Activated T-cell treated with anti-CD3 and anti-CD28 coated beads, Interleukin-2, amount 50 U/mL, for 4 hours (primary cell): Measurements from ENCODE around the gene FAM174C. TPM values are rescaled to one million over a fixed set of nuclear protein-coding genes. Genes with fewer than 3 reads are reported as not detected.
A peak's percentile ranks its signal among the peaks of the same experiment; 100 is the strongest.

ENCODE experiments used
- ATAC-seq, 2 donors: fragments of 200-7000 bp; cut with Tn5 transposase; one replicate each; pipeline ENCODE4 v1.10.0; 2021
- DNase-seq: peaks from one replicate; pipeline ENCODE4 v3.0.0-alpha.2; 2020
- H3K27me3 Mint-ChIP-seq: one replicate; pipeline ENCODE4 v1.8.0; 2021; ENCODE audit warnings: low read depth, mixed read lengths
- H3K36me3 Mint-ChIP-seq: one replicate; pipeline ENCODE4 v1.8.0; 2022; ENCODE audit warnings: mixed read lengths; ENCODE audit not compliant: insufficient read depth
- H3K4me1 Mint-ChIP-seq: one replicate; pipeline ENCODE4 v1.8.0; 2021; ENCODE audit warnings: low read depth, mixed read lengths
- H3K4me3 Mint-ChIP-seq: one replicate; pipeline ENCODE4 v1.8.0; 2021; ENCODE audit warnings: mild to moderate bottlenecking, moderate library complexity, mixed read lengths
- H3K9me3 Mint-ChIP-seq: one replicate; pipeline ENCODE4 v1.8.0; 2021; ENCODE audit warnings: mixed read lengths
- total RNA-seq, 3 donors: library from RNA; stranded (reverse); gene quantifications; one replicate each; pipeline ENCODE4 v1.2.1, GENCODE V29; 2021

Gene FAM174C
- total RNA-seq, 3 donors from 2014 or later: 189 to 199 (median 194) TPM

- H3K36me3 Mint-ChIP-seq: peaks cover 28% of the 10 kb centered on the region
- peaks cover 64% of the 10 kb centered on the region for H3K4me1 Mint-ChIP-seq
- ATAC-seq (no peak), DNase-seq (no peak)
- peak overlapping the region; percentile 71 for H3K4me3 Mint-ChIP-seq
- H3K9me3 Mint-ChIP-seq: no peaks in the 10 kb centered on the region
- H3K27me3 Mint-ChIP-seq: no peaks in the 10 kb centered on the region
These were observed 6.9 kb upstream of the FAM174C start for GRCh38 chr19:1268226-1269064.

- ATAC-seq (peak; percentile 75 to 79), DNase-seq (peak; percentile 99)
- peak within 1 kb of the TSS; percentile 92 for H3K4me3 Mint-ChIP-seq
- H3K9me3 Mint-ChIP-seq: no peaks in the 10 kb centered on the region
- H3K4me1 Mint-ChIP-seq: peaks cover 71% of the 10 kb centered on the region
- peaks cover 34% of the 10 kb centered on the region for H3K36me3 Mint-ChIP-seq
- no peaks in the 10 kb centered on the region for H3K27me3 Mint-ChIP-seq
These were observed 6.3 kb upstream of the FAM174C start, which contains the start of gene CIRBP for GRCh38 chr19:1269065-1269477. Gene CIRBP (plus strand): TSS chr19:1269332. CDS start chr19:1270934, 1,602 bp downstream.

- DNase-seq: peak; percentile 84
- no peaks in the 10 kb centered on the region for H3K27me3 Mint-ChIP-seq
- peaks cover 70% of the 10 kb centered on the region for H3K4me1 Mint-ChIP-seq
- peaks cover 35% of the 10 kb centered on the region for H3K36me3 Mint-ChIP-seq
- ATAC-seq: peak; percentile 47 to 50
- H3K9me3 Mint-ChIP-seq: no peaks in the 10 kb centered on the region
- H3K4me3 Mint-ChIP-seq: peak overlapping the region; percentile 92
These were observed 5.7 kb upstream of the FAM174C start for GRCh38 chr19:1269478-1270212.

- Mint-ChIP-seq H3K36me3 (peaks cover 35% of the 10 kb centered on the region), H3K27me3 (no peaks in the 10 kb centered on the region), H3K4me3 (peak overlapping the region; percentile 92), H3K9me3 (no peaks in the 10 kb centered on the region), H3K4me1 (peaks cover 65% of the 10 kb centered on the region)
- no peak for DNase-seq
- no peak for ATAC-seq
These were observed 5.0 kb upstream of the FAM174C start for GRCh38 chr19:1270213-1270853.

- Mint-ChIP-seq H3K36me3 (peaks cover 35% of the 10 kb centered on the region), H3K4me1 (peaks cover 61% of the 10 kb centered on the region), H3K4me3 (peak overlapping the region; percentile 92), H3K9me3 (no peaks in the 10 kb centered on the region), H3K27me3 (no peaks in the 10 kb centered on the region)
- no peak for ATAC-seq
- no peak for DNase-seq
These were observed 4.3 kb upstream of the FAM174C start for GRCh38 chr19:1270854-1271527.

GRCh38 chr19:1271528-1272422, 3.6 kb upstream of the FAM174C start:
- H3K4me3 Mint-ChIP-seq: peak overlapping the region; percentile 92
- ATAC-seq (no peak), DNase-seq (no peak)
- no peaks in the 10 kb centered on the region for H3K9me3 Mint-ChIP-seq
- peaks cover 63% of the 10 kb centered on the region for H3K4me1 Mint-ChIP-seq
- no peaks in the 10 kb centered on the region for H3K27me3 Mint-ChIP-seq
- peaks cover 36% of the 10 kb centered on the region for H3K36me3 Mint-ChIP-seq

GRCh38 chr19:1272423-1273262, 2.7 kb upstream of the FAM174C start:
- no peaks in the 10 kb centered on the region for H3K27me3 Mint-ChIP-seq

GRCh38 chr19:1273263-1274041, 1.9 kb upstream of the FAM174C start:
- no peaks in the 10 kb centered on the region for H3K27me3 Mint-ChIP-seq
- no peaks in the 10 kb centered on the region for H3K9me3 Mint-ChIP-seq
- peak overlapping the region; percentile 61 for H3K4me3 Mint-ChIP-seq
- DNase-seq (no peak), ATAC-seq (no peak)
- H3K4me1 Mint-ChIP-seq: peaks cover 55% of the 10 kb centered on the region
- H3K36me3 Mint-ChIP-seq: peaks cover 38% of the 10 kb centered on the region

More at GRCh38 chr19:1272423-1273262, 2.7 kb upstream of the FAM174C start:
- peaks cover 59% of the 10 kb centered on the region for H3K4me1 Mint-ChIP-seq
- peaks cover 38% of the 10 kb centered on the region for H3K36me3 Mint-ChIP-seq
- peak overlapping the region; percentile 43 for H3K4me3 Mint-ChIP-seq
- DNase-seq: no peak
- H3K9me3 Mint-ChIP-seq: no peaks in the 10 kb centered on the region
- no peak for ATAC-seq

- no peak for ATAC-seq
- Mint-ChIP-seq H3K4me1 (peaks cover 49% of the 10 kb centered on the region), H3K27me3 (no peaks in the 10 kb centered on the region), H3K9me3 (no peaks in the 10 kb centered on the region), H3K36me3 (peaks cover 38% of the 10 kb centered on the region), H3K4me3 (peak overlapping the region; percentile 78)
- DNase-seq: no peak
These were observed 1.1 kb upstream of the FAM174C start for GRCh38 chr19:1274081-1274851.

- H3K4me3 Mint-ChIP-seq: peak overlapping the region; percentile 78
- peaks cover 42% of the 10 kb centered on the region for H3K36me3 Mint-ChIP-seq
- ATAC-seq (no peak), DNase-seq (no peak)
- H3K27me3 Mint-ChIP-seq: no peaks in the 10 kb centered on the region
- H3K4me1 Mint-ChIP-seq: peaks cover 52% of the 10 kb centered on the region
- H3K9me3 Mint-ChIP-seq: no peaks in the 10 kb centered on the region
These were observed 474 bp upstream of the FAM174C start for GRCh38 chr19:1274852-1275259.

GRCh38 chr19:1275976-1276627, 772 bp downstream of the FAM174C start:
- H3K4me1 Mint-ChIP-seq: peaks cover 42% of the 10 kb centered on the region
- DNase-seq: no peak
- H3K27me3 Mint-ChIP-seq: no peaks in the 10 kb centered on the region

More at GRCh38 chr19:1275976-1276627, 772 bp downstream of the FAM174C start:
- Mint-ChIP-seq H3K4me3 (peak overlapping the region; percentile 89), H3K9me3 (no peaks in the 10 kb centered on the region), H3K36me3 (peaks cover 39% of the 10 kb centered on the region)
- ATAC-seq: no peak
